ENCODE data around the gene SLC4A4.

Gene SLC4A4

DNA sequence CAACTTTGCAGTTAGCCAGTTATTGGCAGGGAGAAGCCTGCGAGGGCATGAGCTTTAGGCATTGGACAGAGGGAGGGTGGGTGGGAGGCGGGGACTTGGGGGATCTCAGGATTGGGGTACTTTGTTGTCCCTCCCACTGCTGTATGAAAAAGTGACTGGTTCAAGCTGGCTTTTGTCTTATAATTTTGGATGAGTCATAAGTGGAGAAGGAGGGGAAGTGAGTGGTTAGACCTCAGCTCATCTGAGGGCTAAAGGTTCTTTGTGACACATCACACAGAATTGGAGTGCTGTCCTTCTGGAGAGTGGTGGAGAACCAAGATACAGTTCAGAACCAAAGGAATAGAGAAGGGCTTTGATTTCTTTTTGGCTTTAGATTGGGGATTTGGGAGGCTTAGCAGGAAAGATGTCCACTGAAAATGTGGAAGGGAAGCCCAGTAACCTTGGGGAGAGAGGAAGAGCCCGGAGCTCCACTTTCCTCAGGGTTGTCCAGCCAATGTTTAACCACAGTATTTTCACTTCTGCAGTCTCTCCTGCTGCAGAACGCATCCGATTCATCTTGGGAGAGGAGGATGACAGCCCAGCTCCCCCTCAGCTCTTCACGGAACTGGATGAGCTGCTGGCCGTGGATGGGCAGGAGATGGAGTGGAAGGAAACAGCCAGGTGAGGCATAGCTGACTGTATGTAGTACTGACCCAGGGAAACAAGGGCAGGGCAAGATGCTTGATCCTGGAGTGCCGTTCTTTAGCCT lies at the start of gene SLC4A4:
TSS of gene SLC4A4 (plus strand) at position 175 of the 748 bp plus-strand sequence.
- DNase-seq = no peak

DNA sequence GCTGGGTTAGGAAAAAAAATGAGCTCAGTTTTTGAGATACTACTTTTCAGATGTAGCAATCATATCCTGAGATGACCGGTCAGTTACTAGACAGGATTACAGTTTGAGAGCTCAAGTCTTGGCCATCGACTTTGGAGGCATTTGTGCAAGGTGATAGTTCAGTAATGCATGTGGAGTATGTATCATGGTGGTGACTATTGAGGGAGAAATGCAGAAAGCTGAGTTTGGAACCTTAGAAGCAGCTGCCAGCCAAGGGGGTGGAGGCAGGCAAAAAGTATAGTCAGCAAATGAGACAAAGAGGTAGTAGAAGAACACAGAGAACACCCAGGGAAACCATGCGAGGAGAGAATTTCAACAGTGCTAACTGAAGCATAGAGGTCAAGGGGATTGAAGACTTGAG lies 48.7 kb upstream of the SLC4A4 start:
- DNase-seq = no peak

DNA sequence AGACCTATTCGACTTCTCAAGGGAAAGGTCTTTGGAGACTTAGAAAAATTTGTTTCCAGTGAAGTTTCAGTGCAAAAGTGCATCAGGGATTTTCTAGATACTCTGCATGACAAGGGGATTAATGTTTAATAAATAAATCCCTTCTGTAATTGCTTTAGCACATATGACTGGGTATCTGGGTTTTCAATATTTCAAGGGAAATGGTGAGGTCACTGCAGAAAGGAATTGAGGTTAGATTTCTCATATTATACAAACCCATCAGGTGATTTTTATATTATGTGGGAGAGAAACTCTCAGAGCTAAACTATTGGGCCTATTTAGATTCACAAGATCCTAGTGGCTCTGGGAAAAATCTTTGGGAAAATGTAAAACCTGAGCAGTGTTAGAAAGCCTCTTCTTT lies 48.3 kb upstream of the SLC4A4 start:
- no peak for DNase-seq

DNA sequence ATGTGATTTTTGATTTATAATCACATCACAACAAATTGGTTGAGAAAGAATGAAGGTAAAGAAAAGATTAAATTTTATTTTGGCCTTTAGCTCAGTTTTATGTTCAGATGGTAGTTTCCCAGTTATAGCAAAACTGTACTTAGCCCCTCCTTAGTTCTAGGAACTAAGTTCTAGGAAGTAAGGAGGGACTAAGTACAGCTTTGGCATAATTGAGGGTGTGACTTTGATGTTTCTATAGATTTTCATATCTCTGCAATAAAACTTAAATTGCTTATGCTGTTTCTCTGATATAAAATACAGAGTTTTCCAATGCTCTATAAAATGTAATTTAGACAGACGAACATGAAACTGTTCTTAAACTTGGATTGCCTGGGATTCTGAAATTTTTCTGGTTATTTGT lies 46.6 kb upstream of the SLC4A4 start:
- DNase-seq = no peak

DNA sequence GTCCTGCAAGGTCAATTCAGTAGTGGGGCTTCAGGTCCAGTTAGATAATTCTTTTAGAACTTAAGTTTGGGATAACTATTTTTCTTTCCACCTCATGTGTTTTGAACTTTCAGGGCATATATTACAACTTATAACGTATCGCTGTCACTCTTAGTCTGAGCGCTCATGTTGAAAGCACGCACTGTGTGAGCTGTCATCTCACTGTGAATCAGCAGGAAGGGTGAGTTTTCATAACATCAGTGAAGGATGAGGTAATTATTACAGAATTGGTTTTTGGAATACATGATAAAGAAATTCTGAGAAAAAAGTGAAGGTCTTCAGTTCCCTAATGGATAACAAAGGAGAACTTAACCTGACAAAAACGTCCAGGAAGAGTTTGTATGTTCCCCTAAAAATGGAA lies 45.1 kb upstream of the SLC4A4 start:
- DNase-seq = no peak

DNA sequence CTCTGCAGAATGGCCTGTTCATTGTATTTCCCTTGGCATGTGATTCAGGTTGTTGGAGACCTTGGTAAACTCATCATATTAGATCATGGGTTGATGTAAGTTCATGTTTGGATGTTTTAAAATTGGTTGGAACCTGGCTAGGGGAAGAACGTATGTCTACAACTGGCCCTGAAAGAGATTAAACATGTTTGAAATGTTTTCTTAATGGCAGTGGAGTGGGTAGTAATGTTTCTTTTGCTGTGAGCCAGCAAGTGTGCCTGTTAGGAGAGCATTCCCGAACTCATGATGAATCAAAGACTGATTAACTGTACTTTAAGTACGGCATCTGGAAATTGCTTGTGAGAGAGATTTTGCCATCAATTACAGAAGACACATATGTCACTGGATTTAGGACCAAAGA lies 44.5 kb upstream of the SLC4A4 start:
- DNase-seq = no peak

DNA sequence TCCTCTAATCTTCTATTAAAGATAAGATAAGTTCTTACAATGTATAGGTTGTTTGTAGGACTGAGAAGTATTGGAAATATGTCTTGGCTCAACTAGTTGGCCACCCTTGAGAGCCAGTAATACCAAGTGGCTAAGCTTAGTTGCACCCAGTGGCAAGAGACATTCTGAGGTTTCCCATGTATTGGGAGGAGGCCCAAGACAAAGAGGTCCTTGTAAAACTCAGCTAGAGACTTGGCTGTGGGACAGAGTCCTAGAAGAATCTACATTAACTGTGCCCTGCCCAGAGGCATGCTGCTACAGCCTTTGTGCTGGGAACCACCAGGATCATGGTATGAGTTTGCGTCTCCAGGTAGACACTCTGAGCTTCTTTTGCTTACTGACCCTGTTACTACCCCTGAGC lies 41.9 kb upstream of the SLC4A4 start:
- DNase-seq = no peak

DNA sequence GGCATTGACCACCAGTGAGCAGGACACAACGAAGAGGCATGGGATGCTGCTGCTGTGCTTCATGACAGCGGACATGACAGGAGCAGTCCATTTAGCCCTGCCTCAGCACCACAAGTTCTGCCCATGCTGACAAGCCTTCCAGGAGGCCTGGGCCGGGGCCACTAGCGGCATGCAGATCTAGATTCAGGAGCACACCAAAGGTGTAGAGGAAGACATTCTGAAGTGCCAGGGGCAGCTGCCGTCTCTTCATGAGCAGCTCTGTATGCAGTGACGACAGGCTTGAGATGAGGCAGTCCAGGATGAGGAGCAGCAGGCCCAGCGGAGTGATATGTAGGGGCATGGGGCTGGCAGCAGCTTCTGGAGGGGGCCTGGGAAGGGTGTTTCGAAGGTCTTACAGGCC lies 38.5 kb upstream of the SLC4A4 start:
- no peak for DNase-seq

DNA sequence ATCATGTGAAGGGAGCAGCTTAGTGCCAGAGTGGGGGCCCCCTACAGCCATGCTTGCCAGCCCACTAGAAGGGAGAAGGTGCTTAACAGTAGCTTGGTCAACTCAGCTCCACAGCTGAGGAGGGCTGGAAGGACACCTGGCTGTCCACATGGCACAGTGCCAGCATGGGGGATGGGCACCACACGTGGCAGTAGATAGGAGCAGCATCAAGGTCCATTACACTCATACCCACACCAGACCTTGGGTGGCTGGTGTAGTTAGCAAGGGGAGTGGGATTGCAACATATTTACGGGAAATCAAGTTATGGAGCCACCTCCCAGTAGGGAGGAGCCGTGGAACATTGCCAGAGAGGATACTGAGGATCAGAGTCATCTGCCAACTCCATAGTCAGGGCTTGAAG lies 37.9 kb upstream of the SLC4A4 start:
- no peak for DNase-seq

DNA sequence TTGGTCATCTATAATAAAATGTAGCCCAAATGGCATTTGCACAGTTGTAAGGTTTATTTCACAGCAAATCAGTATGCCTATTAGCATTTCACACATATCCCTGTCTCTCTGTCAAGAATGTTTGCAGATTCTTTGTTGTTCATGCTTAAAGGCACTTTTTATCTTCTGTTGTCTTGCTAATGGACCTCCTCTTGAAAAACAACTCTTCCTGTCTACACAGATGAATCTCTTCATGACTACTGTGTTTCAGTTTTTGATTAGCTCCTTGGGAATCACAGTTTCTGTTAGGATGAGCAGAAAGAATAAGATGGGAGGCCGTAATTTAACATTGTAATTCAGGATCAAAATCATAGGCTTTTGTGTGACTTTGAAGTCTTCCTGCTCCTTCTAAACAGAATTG lies 35.5 kb upstream of the SLC4A4 start:
- DNase-seq = no peak

DNA sequence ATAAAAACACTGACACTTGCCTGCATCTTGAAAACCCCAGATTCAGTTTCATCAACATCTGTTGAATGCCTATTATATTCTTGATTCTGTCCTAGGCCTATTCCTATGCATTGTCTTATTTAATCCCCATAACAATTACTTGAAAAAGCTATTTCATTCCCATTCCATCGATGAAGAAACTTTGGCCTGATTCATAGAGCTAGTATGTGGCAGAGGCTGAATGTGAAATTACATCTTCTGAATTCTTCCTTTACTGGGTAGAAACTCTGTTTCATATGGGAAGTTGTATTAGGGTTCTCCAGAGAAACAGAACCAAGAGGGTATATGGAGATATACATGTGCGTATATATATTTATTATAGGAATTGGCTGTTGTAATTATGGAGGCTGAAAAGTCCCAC lies 35.0 kb upstream of the SLC4A4 start:
- DNase-seq = no peak

DNA sequence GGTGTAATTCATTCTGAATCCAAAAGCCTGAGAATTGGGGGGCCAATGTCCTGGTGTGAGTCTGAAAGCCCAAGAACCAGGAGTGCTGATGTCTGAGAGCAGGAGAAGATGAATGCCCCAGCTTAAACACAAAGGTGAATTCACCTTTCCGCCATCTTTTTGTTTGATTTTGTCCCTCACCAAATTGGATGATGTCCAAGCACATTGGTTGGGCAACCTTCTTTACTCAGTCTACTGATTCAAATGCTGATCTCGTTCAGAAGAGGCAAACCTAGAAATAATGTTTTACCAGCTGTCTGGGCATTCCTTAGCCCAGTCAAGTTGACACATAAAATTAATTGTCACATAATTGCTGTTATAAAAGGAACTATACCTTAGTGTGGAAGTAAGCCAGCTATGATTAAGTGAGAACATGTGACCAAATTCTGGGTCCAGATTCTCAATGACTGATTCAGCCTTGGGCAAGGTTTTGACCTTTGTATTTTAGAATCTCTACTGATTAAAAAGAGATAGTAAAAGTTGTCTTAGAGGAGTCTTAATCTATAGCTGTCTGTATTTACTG lies 34.5 kb upstream of the SLC4A4 start:
- no peak for DNase-seq

DNA sequence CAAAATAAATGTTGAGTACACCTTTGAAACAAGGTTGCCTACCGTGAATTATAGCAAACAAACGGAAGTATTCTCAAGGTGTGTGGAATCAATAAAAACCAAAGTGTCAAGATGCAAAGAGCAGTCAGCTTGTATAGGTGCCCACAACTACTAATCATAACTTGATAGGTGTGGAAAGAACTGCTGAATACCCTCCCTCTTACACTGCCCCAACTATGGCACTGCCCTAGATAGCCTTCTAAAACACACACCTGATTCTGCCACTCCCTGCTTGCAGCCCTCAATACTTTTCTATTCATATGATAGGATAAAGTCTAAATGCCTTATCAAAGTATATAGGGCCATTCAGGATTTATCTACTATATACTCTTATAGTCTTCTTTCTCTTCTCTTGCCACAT lies 31.1 kb upstream of the SLC4A4 start:
- DNase-seq = no peak

DNA sequence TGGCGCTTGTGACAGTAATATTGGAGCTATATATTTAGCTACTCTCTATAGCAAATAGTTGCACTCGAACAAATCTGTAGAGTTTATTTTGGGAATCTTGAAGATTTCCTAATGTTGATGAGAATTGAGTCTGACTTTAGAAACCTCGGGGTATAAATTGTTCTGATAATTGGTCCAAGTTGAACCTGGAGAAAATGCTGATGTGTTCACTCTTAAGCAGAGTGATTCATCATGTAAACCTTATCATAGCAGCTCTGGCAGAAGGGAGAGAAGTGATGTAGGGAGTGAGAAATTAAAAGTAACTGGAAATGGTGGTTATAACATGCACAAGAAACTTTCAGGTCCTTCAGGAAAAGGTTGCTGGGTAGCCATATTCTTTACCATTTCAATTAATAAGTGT lies 16.4 kb upstream of the SLC4A4 start:
- no peak for DNase-seq

DNA sequence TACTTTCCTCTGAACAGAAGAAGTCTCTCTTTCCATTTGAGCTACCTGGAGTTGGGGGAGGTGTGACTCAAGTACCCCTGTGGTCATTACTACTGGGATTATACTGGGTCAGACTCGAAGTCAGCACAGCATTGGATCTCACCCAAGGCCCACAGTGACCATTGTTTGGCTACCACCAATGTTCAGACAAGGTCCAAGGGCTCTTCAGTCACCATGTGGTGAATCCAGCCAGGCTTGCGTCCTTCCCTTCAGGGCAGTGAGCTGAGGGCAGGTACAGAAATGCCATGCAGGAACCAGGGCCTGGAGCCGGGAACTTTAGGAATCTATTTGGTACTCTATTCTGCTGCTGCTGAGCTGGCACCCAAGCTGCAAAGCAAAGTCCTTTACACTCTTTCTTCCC lies 5.5 kb upstream of the SLC4A4 start:
- DNase-seq = no peak

DNA sequence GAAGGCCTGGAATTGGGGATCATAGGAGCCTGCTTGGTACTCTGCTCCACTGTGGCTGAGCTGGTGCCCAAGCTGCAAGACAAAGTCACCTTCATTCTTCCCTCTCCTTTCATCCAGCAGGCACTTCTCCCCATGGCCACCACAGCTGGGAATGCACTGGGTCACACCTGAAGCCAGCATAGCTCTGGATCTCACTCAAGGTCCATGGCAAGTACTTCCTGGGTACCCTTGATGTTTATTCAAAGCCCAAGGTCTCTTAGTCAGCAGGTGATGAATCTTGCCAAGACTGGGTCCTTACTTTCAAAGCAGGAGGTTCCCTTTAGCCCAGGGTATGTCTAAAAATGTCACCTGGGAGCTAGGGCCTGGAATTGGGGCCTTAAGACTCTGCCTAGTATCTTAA lies 4.9 kb upstream of the SLC4A4 start:
- no peak for DNase-seq

DNA sequence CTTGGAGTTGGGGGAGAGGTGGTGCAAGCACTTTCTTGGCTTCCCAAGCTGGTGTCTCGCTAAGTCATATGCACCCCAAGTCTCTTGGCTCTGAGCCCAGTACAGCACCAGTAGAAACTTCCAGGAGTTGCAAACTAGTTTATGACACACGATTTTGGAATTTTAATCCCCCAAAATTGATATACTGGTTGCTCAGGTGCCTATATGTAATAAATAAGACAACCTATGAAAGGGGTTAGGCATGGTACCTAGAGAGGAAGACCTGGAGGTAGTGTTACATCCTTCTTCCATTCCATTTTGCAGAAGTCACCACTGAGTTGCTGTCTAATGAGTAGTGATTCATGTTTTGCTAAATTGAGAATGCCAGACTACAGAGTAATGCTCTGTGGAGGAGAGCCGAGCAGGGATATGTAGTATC lies 4.3 kb upstream of the SLC4A4 start:
- no peak for DNase-seq

DNA sequence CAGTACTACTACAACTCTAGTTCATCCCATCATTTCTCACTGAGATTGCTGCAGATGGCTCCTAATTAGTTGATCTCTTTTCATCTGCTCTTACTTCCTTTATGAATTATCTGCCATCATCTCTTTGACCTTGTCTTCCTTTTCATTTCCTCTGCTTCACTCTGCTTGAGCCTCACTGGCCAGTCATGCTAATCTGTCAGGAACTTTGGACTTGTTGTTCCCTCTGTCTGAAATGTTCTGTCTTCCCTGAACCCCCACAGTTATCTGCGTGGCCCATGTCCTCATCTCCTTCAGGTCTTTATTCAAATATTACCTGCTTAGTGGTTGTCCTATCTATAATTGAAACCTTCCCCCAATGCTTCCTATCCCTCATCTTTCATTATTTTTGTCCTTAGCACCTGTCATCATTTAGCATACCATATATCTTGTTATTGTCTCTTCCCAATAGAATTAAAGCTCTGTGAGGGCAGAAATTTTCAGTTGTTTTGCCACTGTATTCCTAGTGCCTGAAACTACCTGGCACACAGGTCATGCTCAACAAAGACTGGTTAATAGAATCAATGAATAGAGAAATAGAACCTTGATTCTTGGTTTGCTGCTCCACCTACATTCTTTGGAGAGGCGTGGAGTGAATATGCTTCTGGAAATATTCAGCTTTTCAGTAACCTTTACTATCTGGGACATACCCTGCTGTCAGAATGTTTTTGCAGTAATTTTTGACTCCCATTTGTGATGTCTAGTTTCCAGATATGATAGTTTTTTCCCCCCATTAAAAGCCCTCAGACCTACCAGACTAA lies 5.0 kb downstream of the SLC4A4 start:
- DNase-seq = no peak

DNA sequence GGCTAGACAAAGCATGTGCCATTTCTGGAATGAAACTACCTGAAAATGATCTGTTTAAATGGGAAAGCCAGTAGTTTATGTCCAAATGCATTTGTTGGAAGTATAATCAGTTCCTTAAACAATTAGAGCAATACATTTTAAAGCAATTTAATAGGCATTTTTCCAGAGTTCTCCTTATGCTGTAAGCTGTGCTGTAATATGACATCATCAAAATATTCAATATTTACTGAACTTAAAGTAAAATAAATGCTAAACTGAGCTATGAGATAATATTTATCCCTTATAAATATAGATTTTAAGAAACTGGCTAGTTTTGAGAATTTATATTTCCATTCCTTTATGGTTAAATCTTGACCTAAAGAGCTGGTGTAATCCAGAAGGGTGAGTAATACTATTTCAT lies 7.9 kb downstream of the SLC4A4 start:
- DNase-seq = no peak

DNA sequence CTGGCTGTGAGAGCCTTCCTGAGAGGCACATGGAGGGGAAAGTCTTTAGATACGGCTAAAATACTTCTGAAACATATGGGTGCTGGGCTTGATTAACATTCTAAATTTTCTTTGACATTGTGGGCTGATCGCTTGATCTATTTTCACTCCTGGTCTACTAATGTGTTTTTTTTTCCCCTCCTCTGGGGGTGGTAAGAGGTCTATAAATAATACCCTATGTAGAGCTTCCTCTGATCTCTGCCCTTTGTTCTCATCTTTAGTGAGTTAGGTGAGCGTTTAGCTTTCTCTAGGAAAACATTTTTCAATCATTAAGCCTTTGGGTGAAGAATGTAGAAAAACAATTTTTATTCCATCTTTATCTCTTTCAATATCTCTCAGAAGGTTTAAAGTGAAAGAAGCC lies 9.8 kb downstream of the SLC4A4 start:
- no peak for DNase-seq

DNA sequence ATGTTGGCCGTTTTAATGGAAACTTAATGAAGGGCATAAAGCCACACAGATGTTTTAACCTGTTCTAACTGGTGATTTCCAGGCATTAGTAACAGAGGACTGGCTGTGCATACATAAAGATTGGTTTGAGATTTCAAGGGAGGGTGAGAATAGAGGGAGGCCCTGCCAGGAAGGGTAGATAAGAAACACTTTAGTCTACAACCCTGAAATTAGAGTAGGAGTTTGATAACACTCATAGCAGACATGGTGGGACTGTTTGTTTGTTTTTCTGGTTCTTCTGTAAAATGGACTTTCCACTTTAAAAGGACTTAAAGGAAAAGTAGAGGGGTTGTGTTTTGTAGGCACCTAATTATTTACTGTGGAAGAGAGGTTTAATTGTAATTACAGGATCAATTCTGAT lies 16.2 kb downstream of the SLC4A4 start:
- no peak for DNase-seq

DNA sequence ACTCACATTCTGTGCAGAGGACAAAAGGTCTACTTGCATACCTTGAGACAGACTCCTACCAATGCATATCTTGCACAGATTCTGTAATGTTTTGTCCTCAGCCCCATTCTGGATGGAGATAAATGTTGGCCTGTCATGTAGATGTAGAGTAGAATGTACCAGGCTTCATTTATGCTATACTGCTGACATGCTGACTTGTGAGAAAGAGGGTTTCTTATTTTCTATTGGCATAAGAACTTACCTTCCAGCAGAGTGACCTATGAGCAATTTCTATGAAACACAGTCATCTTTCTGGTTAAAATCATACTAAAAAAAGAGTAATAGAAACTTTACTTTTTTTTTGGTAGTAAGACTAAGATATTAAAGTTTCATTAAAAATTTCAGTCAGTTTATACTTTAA lies 17.2 kb downstream of the SLC4A4 start:
- DNase-seq = no peak

DNA sequence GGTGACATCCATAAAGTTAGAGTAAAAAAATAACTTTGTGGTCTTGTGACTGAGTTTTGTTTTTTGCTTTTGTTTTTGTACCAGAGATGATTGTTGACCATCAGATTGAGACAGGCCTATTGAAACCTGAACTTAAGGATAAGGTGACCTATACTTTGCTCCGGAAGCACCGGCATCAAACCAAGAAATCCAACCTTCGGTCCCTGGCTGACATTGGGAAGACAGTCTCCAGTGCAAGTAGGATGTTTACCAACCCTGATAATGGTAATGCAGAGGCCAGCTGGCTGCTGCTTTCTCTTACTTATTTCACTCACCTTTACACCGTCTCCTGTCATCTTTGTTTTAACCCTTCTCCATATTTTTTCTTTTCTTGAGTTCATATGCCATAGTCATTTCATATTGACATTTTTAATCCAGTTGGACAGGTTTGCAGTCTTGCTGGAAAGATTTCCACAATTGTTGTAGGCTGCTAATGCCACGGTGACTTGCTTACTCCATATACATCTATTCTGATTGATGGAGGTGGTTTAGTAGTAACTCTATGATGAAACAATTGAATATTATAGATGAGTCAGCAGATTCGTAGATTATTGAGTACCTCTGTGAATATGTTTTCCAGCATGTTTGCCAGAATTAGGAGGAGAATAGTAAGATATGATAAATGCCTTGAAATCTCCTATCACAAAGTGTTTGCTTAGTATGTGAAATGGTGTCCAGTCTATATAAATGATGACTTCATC lies 18.3 kb downstream of the SLC4A4 start:
- no peak for DNase-seq

DNA sequence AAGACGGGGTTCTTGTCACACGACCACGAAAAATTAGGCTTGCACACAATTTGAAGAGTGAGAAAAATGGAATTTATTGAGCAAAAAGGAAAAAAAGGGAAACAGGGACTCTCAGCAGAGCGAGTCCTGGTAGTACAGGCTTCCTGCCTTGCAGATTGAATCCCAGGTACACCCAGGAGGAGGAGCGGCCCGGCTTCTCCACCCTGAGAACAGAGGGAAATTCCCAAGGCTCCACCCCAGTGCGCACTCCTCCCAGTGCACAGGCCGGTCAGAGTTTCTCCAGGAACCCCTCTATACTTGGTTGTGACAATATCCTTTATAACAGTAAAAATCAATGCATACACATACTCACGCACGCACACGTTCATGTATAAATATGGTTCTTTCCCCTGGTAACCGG lies 22.0 kb downstream of the SLC4A4 start:
- DNase-seq = no peak
